ENCODE measurements around the gene CIITA. TPM values are rescaled to one million over a fixed set of nuclear protein-coding genes. Genes with fewer than 3 reads are reported as not detected.
"Not testable (repeated sequence)": the region's sequence is repeated elsewhere in the genome, so short reads cannot be mapped to it uniquely, and the experiment has no call there.

The CIITA gene
- total RNA-seq, result 0.20 TPM in 2 of 3 replicates, not detected in the other

GRCh38 chr16:10876799-10877341, at the start of gene CIITA:
Gene CIITA (plus strand): TSS chr16:10877202. CDS start chr16:10877331, 129 bp downstream.
- TF ChIP-seq, protein P1, sequence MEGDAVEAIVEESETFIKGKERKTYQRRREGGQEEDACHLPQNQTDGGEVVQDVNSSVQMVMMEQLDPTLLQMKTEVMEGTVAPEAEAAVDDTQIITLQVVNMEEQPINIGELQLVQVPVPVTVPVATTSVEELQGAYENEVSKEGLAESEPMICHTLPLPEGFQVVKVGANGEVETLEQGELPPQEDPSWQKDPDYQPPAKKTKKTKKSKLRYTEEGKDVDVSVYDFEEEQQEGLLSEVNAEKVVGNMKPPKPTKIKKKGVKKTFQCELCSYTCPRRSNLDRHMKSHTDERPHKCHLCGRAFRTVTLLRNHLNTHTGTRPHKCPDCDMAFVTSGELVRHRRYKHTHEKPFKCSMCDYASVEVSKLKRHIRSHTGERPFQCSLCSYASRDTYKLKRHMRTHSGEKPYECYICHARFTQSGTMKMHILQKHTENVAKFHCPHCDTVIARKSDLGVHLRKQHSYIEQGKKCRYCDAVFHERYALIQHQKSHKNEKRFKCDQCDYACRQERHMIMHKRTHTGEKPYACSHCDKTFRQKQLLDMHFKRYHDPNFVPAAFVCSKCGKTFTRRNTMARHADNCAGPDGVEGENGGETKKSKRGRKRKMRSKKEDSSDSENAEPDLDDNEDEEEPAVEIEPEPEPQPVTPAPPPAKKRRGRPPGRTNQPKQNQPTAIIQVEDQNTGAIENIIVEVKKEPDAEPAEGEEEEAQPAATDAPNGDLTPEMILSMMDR (IDR thresholded peaks at IDR 0.05; ENCODE audit: unreplicated experiment), result no peak
- Mint-ChIP-seq H3K27me3 (ENCODE audit: low read depth) (peaks cover 73% of the 10 kb centered on the region), H3K4me3 (no peak within 1 kb of the TSS), H3K36me3 (no peaks in the 10 kb centered on the region), H3K9me3 (no peaks in the 10 kb centered on the region), H3K4me1 (no peaks in the 10 kb centered on the region), H3K27ac (no peak within 1 kb of the TSS)
- DNase-seq (ENCODE audit: low spot score in 2 of 2, unreplicated experiment in 2 of 2), result no peak

- H3K4me1 Mint-ChIP-seq, result peaks cover 23% of the 10 kb centered on the region
Measured at GRCh38 chr16:10827691-10828341, 49.2 kb upstream of the CIITA start.

DNA sequence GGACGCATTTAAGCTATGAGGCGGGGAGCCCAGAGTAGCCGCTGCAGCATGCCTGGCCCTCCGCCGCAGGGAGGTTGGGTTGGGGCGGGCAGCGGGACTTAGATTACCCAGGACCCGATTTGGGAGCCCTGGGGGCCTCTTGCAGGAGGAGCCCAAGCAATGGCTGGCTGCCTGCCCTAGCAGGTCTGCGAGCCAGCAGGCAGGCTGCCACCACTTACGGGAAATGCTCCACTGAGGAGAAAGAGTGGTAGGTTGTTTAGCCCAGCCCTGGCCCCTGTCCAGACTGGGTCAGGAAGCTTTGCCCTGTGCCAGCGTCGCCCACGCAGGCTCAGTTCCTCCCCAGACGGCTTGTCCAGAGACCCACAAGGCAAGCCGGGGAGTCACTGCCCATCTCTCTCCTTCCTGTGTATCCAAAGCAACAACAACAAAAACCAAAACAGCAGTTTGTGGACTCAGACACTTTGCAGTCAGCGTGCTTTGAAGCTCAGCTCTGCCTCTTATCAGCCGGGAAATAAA, 48.1 kb upstream of the CIITA start:
- Mint-ChIP-seq H3K4me1 (peaks cover 23% of the 10 kb centered on the region), H3K9me3 (no peaks in the 10 kb centered on the region), H3K4me3 (no peak overlapping the region), H3K27me3 (ENCODE audit: low read depth) (peaks cover under 1% of the 10 kb centered on the region), H3K27ac (peak overlapping the region; percentile 92), H3K36me3 (no peaks in the 10 kb centered on the region)
- TF ChIP-seq, protein P1 (IDR thresholded peaks at IDR 0.05; ENCODE audit: unreplicated experiment), result no peak
- DNase-seq (ENCODE audit: low spot score in 2 of 2, unreplicated experiment in 2 of 2), result peak in 1 of 2 experiments; percentile 48

More at GRCh38 chr16:10827691-10828341, 49.2 kb upstream of the CIITA start:
- Mint-ChIP-seq H3K27me3 (ENCODE audit: low read depth) (no peaks in the 10 kb centered on the region), H3K36me3 (no peaks in the 10 kb centered on the region), H3K9me3 (no peaks in the 10 kb centered on the region), H3K4me3 (no peak overlapping the region), H3K27ac (peak overlapping the region; percentile 92)
- TF ChIP-seq, protein P1 (IDR thresholded peaks at IDR 0.05; ENCODE audit: unreplicated experiment), result no peak
- no peak for DNase-seq (ENCODE audit: low spot score in 2 of 2, unreplicated experiment in 2 of 2)

DNA sequence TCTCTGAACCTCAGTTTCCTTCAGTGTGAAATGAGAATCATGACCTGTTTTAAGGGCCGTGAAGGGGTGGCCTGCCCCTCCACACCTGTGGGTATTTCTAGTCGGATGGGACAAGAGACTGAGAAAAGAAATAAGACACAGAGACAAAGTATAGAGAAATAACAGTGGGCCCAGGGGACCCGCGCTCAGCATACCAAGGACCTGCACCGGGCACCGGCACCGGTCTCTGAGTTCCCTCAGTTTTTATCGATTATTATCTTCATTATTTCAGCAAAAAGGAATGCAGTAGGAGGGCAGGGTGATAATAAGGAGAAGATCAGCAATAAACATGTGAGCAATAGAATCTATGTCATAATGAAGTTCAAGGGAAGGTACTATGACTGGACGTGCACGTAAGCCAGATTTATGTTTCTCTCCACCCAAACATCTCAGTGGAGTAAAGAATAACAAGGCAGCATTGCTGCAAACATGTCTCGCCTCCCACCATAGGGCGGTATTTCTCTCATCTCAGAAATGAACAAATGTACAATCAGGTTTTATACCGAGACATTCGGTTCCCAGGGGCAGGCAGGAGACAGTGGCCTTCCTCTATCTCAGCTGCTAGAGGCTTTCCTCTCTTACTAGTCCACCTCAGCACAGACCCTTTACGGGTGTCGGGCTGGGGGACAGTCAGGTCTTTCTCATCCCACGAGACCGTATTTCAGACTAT, 47.5 kb upstream of the CIITA start:
- H3K9me3 Mint-ChIP-seq; DNase-seq (ENCODE audit: low spot score in 2 of 2, unreplicated experiment in 2 of 2); H3K36me3 Mint-ChIP-seq; H3K4me3 Mint-ChIP-seq; H3K27me3 Mint-ChIP-seq (ENCODE audit: low read depth): not testable (repeated sequence)
- Mint-ChIP-seq H3K4me1 (peaks cover 22% of the 10 kb centered on the region), H3K27ac (peak overlapping the region; percentile 92)

DNA sequence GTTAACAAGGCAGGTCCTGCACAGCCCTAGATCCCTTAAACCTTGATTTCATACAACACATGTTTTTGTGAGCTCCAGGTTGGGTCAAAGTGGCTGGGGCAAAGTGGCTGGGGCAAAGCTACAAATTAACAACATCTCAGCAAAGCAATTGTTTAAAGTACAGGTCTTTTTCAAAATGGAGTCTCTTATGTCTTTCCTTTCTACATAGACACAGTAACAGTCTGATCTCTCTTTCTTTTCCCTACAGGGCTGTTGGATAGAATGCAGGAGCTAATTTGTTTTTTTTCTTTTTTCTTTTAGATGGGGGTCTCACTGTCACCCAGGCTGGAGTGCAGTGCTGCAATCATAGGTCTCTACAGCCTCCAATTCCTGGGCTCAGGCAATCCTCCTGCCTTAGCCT, 46.8 kb upstream of the CIITA start:
- not testable (repeated sequence) for H3K9me3 Mint-ChIP-seq; H3K36me3 Mint-ChIP-seq; H3K27me3 Mint-ChIP-seq (ENCODE audit: low read depth); DNase-seq (ENCODE audit: low spot score in 2 of 2, unreplicated experiment in 2 of 2); H3K27ac Mint-ChIP-seq; H3K4me3 Mint-ChIP-seq
- H3K4me1 Mint-ChIP-seq, result peaks cover 21% of the 10 kb centered on the region

GRCh38 chr16:10831894-10832886, 44.8 kb upstream of the CIITA start:
- Mint-ChIP-seq H3K4me3 (no peak overlapping the region), H3K9me3 (peaks cover 4% of the 10 kb centered on the region), H3K27me3 (ENCODE audit: low read depth) (peaks cover 15% of the 10 kb centered on the region), H3K36me3 (no peaks in the 10 kb centered on the region), H3K27ac (no peak overlapping the region), H3K4me1 (peaks cover 21% of the 10 kb centered on the region)
- DNase-seq (ENCODE audit: low spot score in 2 of 2, unreplicated experiment in 2 of 2), result no peak
- TF ChIP-seq, protein P1 (IDR thresholded peaks at IDR 0.05; ENCODE audit: unreplicated experiment), result no peak

Measured in mesothelial cell of epicardium (in vitro differentiated cells).